OCI-M2 (cell line): ENCODE data around the gene BMAL2.

Experiments used
- DNase-seq: peaks from one replicate; lab custom pipeline; 2025; ENCODE audit not compliant: unreplicated experiment; lab: John Stamatoyannopoulos, UW

BMAL2 gene

GRCh38 chr12:27319409-27319808 is 13.2 kb upstream of the BMAL2 start:
- no peak for DNase-seq

- no peak for DNase-seq
Measured at GRCh38 chr12:27319848-27320247, 12.8 kb upstream of the BMAL2 start.

- DNase-seq = no peak
Measured at GRCh38 chr12:27324530-27324929, 8.1 kb upstream of the BMAL2 start.

GRCh38 chr12:27330846-27331245 is 1.8 kb upstream of the BMAL2 start:
- no peak for DNase-seq

GRCh38 chr12:27331291-27331926 is 1.2 kb upstream of the BMAL2 start:
- DNase-seq = no peak

- DNase-seq = no peak
Measured at GRCh38 chr12:27331927-27332324, 710 bp upstream of the BMAL2 start.

- no peak for DNase-seq
Measured at GRCh38 chr12:27332407-27332713, 276 bp upstream of the BMAL2 start.

- no peak for DNase-seq
Measured at GRCh38 chr12:27333403-27334009, 870 bp downstream of the BMAL2 start.

GRCh38 chr12:27334042-27334720 is 1.5 kb downstream of the BMAL2 start:
- DNase-seq = no peak

GRCh38 chr12:27334721-27335082 is 2.1 kb downstream of the BMAL2 start:
- DNase-seq = no peak

- no peak for DNase-seq
Measured at GRCh38 chr12:27335364-27336281, 3.0 kb downstream of the BMAL2 start.

GRCh38 chr12:27336282-27336653 is 3.6 kb downstream of the BMAL2 start:
- no peak for DNase-seq

GRCh38 chr12:27337376-27337775 is 4.7 kb downstream of the BMAL2 start:
- no peak for DNase-seq

- DNase-seq = no peak
Measured at GRCh38 chr12:27338473-27338872, 5.8 kb downstream of the BMAL2 start.

- DNase-seq = no peak
Measured at GRCh38 chr12:27340971-27341370, 8.3 kb downstream of the BMAL2 start.

GRCh38 chr12:27342536-27342935 is 9.9 kb downstream of the BMAL2 start:
- DNase-seq = no peak

- DNase-seq = no peak
Measured at GRCh38 chr12:27343255-27344000, 10.8 kb downstream of the BMAL2 start.

GRCh38 chr12:27344246-27344645 is 11.6 kb downstream of the BMAL2 start:
- DNase-seq = no peak

- DNase-seq = no peak
Measured at GRCh38 chr12:27344760-27345159, 12.1 kb downstream of the BMAL2 start.

- DNase-seq = no peak
Measured at GRCh38 chr12:27345376-27345775, 12.7 kb downstream of the BMAL2 start.

- DNase-seq = no peak
Measured at GRCh38 chr12:27347779-27348178, 15.1 kb downstream of the BMAL2 start.
